Keratinocyte (primary cell): ENCODE measurements around the gene FSIP1.

Experiments
- CTCF ChIP-seq, 3 experiments: IDR thresholded peaks in 1 of 3; conservative IDR thresholded peaks in 1 of 3; optimal IDR thresholded peaks in 1 of 3; 2 replicates in 2 of 3; 3 replicates in 1 of 3; pipeline versions ENCODE3 to v1.5.1; 2011; ENCODE audit warnings: low read length in 3 of 3, mild to moderate bottlenecking in 3 of 3, moderate library complexity in 2 of 3, control low read depth in 1 of 3, inconsistent platforms in 1 of 3; ENCODE audit not compliant: insufficient read depth in 2 of 3; ENCODE audit errors: extremely low read depth in 1 of 3
- EZH2 ChIP-seq: IDR thresholded peaks from one replicate; pipeline ENCODE4 v1.6.1; 2012; ENCODE audit warnings: inconsistent platforms, mild to moderate bottlenecking, low read length, moderate library complexity

- TF ChIP-seq CTCF (optimal IDR thresholded peaks at IDR 0.05 in 1 of 3, IDR thresholded peaks at IDR 0.05 in 1 of 3, conservative IDR thresholded peaks at IDR 0.05 in 1 of 3; ENCODE audit: extremely low read depth in 1 of 3, insufficient read depth in 2 of 3, low read length in 3 of 3) (no peak), EZH2 (no peak)
Observed at GRCh38 chr15:39814489-39814888, 31.8 kb upstream of the FSIP1 start.
